Adrenal gland (tissue), 12 donors: ENCODE data around the gene PRKG1. TPM values are rescaled to one million over a fixed set of nuclear protein-coding genes. Genes with fewer than 3 reads are reported as not detected.
A peak's percentile ranks its signal among the peaks of the same experiment; 100 is the strongest.

Experiments
- DNase-seq, 7 donors: peaks; one replicate each; pipeline ENCODE4 v3.0.0-alpha.2; 2019 to 2020
- H3K27ac ChIP-seq, 5 donors: fragments of 200-600 bp; sonication (generic) in 4 of 5; 1 replicate in 3 of 5; 2 replicates in 2 of 5; pipeline versions ENCODE4 v1.5.1 to v1.8.0; 2016 to 2020; ENCODE audit warnings: mild to moderate bottlenecking in 1 of 5
- H3K27me3 ChIP-seq: fragments of 200-600 bp; 2 replicates; pipeline ENCODE4 v1.8.0; 2021
- H3K36me3 ChIP-seq, 2 donors: fragments of 200-600 bp; replicated peaks in 1 of 2; 1 replicate in 1 of 2; 2 replicates in 1 of 2; pipeline versions ENCODE4 v1.5.1 to v1.8.0; 2018 to 2022
- H3K4me1 ChIP-seq, 2 donors: fragments of 200-600 bp; replicated peaks in 1 of 2; 1 replicate in 1 of 2; 2 replicates in 1 of 2; pipeline versions ENCODE4 v1.5.1 to v1.8.0; 2018 to 2021
- H3K4me3 ChIP-seq, 4 donors: fragments of 200-600 bp; sonication (generic) in 3 of 4; one replicate each; pipeline ENCODE4 v1.5.1; 2016 to 2018
- H3K9me3 ChIP-seq, 3 donors: fragments of 200-600 bp; sonication (generic) in 1 of 3; replicated peaks in 1 of 3; 1 replicate in 2 of 3; 2 replicates in 1 of 3; pipeline versions ENCODE4 v1.5.1 to v1.8.0; 2016 to 2021
- CTCF ChIP-seq, 6 experiments: fragments of 450-650 bp in 4 of 6; fragments of 200-600 bp in 2 of 6; sonication (generic) in 1 of 6; IDR thresholded peaks; 1 replicate in 5 of 6; 2 replicates in 1 of 6; pipeline versions ENCODE4 v1.5.1 to v1.8.0; 2016 to 2021; ENCODE audit warnings: antibody characterized with exemption in 6 of 6, mild to moderate bottlenecking in 2 of 6, moderate library complexity in 1 of 6
- POLR2A ChIP-seq, 2 donors: fragments of 450-650 bp; IDR thresholded peaks; one replicate each; pipeline ENCODE4 v1.6.1; 2017; ENCODE audit warnings: antibody characterized with exemption in 2 of 2, mild to moderate bottlenecking in 2 of 2, moderate library complexity in 1 of 2
- WGBS, 4 donors: extraction: QIAGEN DNeasy Blood & Tissue Kit in 2 of 4; methylation state at CpG; one replicate each; pipeline versions ENCODE4 v1.1.5 to v1.1.7; 2013 to 2017; 5-methylcytosine and 5-hydroxymethylcytosine counted together
- intact Hi-C, 2 donors: fragments of 100-400 bp; cut with DNase I; formaldehyde crosslinking; loops; one replicate each; pipeline versions ENCODE4 v1.14.1 to v1.15.0; 2022 to 2023
- polyA plus RNA-seq, 3 donors: library from polyadenylated mRNA; stranded (reverse); fragments of 200-250 nt in 2 of 3; fragments of 350-450 nt in 1 of 3; fragmentation: Illumina TruSeq in 1 of 3; extraction: RNeasy Lipid Tissue Mini Kit (QIAGEN cat#74804) in 1 of 3; gene quantifications; one replicate each; pipeline ENCODE4 v1.2.3, GENCODE V29; 2013 to 2014
- total RNA-seq, 9 donors: library from RNA; depleted of rRNA in 4 of 9; stranded (reverse); fragments of >200 nt in 4 of 9; fragments of 120-200 nt in 1 of 9; fragmentation: NEBNext Ultra II Directional in 1 of 9; extraction: Animal tissue kit (Norgen Biotek cat#: 25700) in 1 of 9; gene quantifications; one replicate each; pipeline versions ENCODE4 v1.1.0 to v1.2.4, GENCODE V29; 2013 to 2023
- donor health status: healthy with polysubstance abuse.
- donor health status: Bipolar disorder and iron deficiency.
- donor health status: DM: yes; HTN: yes; CAD: no.
- donor health status: DM: no; HTN: no; CAD: no.
- donor health status: DM: no; HTN: no; CAD: no.
- donor health status: DM: yes; HTN: yes; CAD: no.

The PRKG1 gene
- total and polyA plus RNA-seq, 12 donors, result 6.9 to 104 (median 29.7) TPM

- Histone ChIP-seq H3K9me3 (no peaks in the 10 kb centered on the region), H3K36me3 (no peaks in the 10 kb centered on the region), H3K27me3 (no peaks in the 10 kb centered on the region), H3K4me1 (peaks cover 0 to 4% of the 10 kb centered on the region in 2 donors), H3K27ac (no peak overlapping the region), H3K4me3 (no peak overlapping the region)
- DNase-seq, result no peak
- TF ChIP-seq POLR2A (IDR thresholded peaks at IDR 0.05) (no peak), CTCF (IDR thresholded peaks at IDR 0.05) (no peak)
- intact Hi-C loops, result no loop called here
These were observed 814.0 kb downstream of the PRKG1 start for GRCh38 chr10:51888263-51888662.

- Histone ChIP-seq H3K9me3 (no peaks in the 10 kb centered on the region), H3K27me3 (no peaks in the 10 kb centered on the region), H3K4me3 (no peak overlapping the region), H3K4me1 (peaks cover 5 to 23% of the 10 kb centered on the region in 2 donors), H3K36me3 (no peaks in the 10 kb centered on the region), H3K27ac (no peak overlapping the region)
- TF ChIP-seq CTCF (IDR thresholded peaks at IDR 0.05) (no peak), POLR2A (IDR thresholded peaks at IDR 0.05) (no peak)
- 86 to 97% (median 93%) methylated on average over 1 of the region's 1 CpG for WGBS, 4 donors
- intact Hi-C loops, result no loop called here
- DNase-seq, result no peak
These were observed 818.0 kb downstream of the PRKG1 start for GRCh38 chr10:51892313-51892712.

- H3K4me3 ChIP-seq, result no peak overlapping the region
- H3K36me3 ChIP-seq, result no peaks in the 10 kb centered on the region
- H3K27ac ChIP-seq, result no peak overlapping the region
- intact Hi-C loops, result no loop called here
- no peaks in the 10 kb centered on the region for H3K27me3 ChIP-seq
- peak in 1 of 7 donors; percentile 5 for DNase-seq
- TF ChIP-seq CTCF (IDR thresholded peaks at IDR 0.05) (peak in 4 of 6 experiments; percentile 18 to 26 (median 22)), POLR2A (IDR thresholded peaks at IDR 0.05) (no peak)
- 69 to 85% (median 75%) methylated on average over 1 of the region's 1 CpG for WGBS, 4 donors
- H3K9me3 ChIP-seq, result no peaks in the 10 kb centered on the region
- H3K4me1 ChIP-seq, result peaks cover 5 to 23% of the 10 kb centered on the region in 2 donors
These were observed 818.8 kb downstream of the PRKG1 start for GRCh38 chr10:51892965-51893658.

GRCh38 chr10:51894771-51895578 lies 820.7 kb downstream of the PRKG1 start:
- Histone ChIP-seq H3K36me3 (no peaks in the 10 kb centered on the region), H3K9me3 (no peaks in the 10 kb centered on the region), H3K27me3 (no peaks in the 10 kb centered on the region), H3K4me1 (peaks cover 5 to 23% of the 10 kb centered on the region in 2 donors), H3K27ac (peak overlapping the region in 4 of 5 donors; percentile 46 to 67 (median 54)), H3K4me3 (no peak overlapping the region)
- intact Hi-C loops, result no loop called here
- DNase-seq, result peak in 6 of 7 donors; percentile 56 to 82 (median 71)
- TF ChIP-seq CTCF (IDR thresholded peaks at IDR 0.05), result no peak
- no peak for TF ChIP-seq POLR2A (IDR thresholded peaks at IDR 0.05)
- WGBS, 4 donors, result 63 to 74% (median 69%) methylated on average over 5 of the region's 5 CpGs
